CD8-positive, alpha-beta memory T cell (primary cell): ENCODE data around the gene GPR108. TPM values are rescaled to one million over a fixed set of nuclear protein-coding genes. Genes with fewer than 3 reads are reported as not detected.
A peak's percentile ranks its signal among the peaks of the same experiment; 100 is the strongest.
"Not testable (repeated sequence)": the region's sequence is repeated elsewhere in the genome, so short reads cannot be mapped to it uniquely, and the experiment has no call there.

Experiments
- CTCF ChIA-PET: fragments of 350-600 bp; sonication (Branson Sonifier 250); formaldehyde crosslinking; loops from one replicate; lab custom pipeline; 2021; ENCODE audit warnings: antibody characterized with exemption; lab: Charles Lee
- POLR2A ChIA-PET: fragments of 350-600 bp; sonication (Branson Sonifier 250); formaldehyde crosslinking; loops from one replicate; lab custom pipeline; 2021; ENCODE audit warnings: antibody characterized with exemption; lab: Charles Lee
- DNase-seq, 5 donors: peaks; one replicate each; pipeline versions ENCODE4 v3.0.0 to v3.0.0-alpha.2; 2020 to 2022; ENCODE audit warnings: mixed read lengths in 1 of 5
- H3K27ac ChIP-seq: one replicate; pipeline ENCODE4 v1.7.0; 2013; ENCODE audit warnings: low read depth, mild to moderate bottlenecking, low read length, moderate library complexity
- H3K27me3 ChIP-seq: 2 replicates; pipeline ENCODE4 v1.7.0; 2013; ENCODE audit warnings: low read length, mild to moderate bottlenecking; ENCODE audit not compliant: insufficient read depth, poor library complexity, severe bottlenecking
- H3K36me3 ChIP-seq: 2 replicates; pipeline ENCODE4 v1.7.0; 2013; ENCODE audit warnings: mild to moderate bottlenecking, low read length, moderate library complexity; ENCODE audit not compliant: insufficient read depth
- H3K4me1 ChIP-seq: 2 replicates; pipeline ENCODE4 v1.7.0; 2013; ENCODE audit warnings: mild to moderate bottlenecking, low read length, moderate library complexity; ENCODE audit not compliant: insufficient read depth
- H3K4me3 ChIP-seq: 2 replicates; pipeline ENCODE4 v1.7.0; 2013; ENCODE audit warnings: mild to moderate bottlenecking, low read length
- H3K9me3 ChIP-seq: 2 replicates; pipeline ENCODE4 v1.7.0; 2013; ENCODE audit warnings: mild to moderate bottlenecking, low read length
- H3K27ac Mint-ChIP-seq, 8 donors: one replicate each; pipeline ENCODE4 v1.8.0; 2020 to 2021; ENCODE audit warnings: mixed read lengths in 8 of 8, mild to moderate bottlenecking in 6 of 8, inconsistent platforms in 3 of 8, moderate library complexity in 3 of 8
- H3K27me3 Mint-ChIP-seq, 2 donors: one replicate each; pipeline ENCODE4 v1.8.0; 2020 to 2021; ENCODE audit warnings: mixed read lengths in 2 of 2, mild to moderate bottlenecking in 1 of 2, moderate library complexity in 1 of 2
- H3K36me3 Mint-ChIP-seq, 3 donors: one replicate each; pipeline ENCODE4 v1.8.0; 2020 to 2021; ENCODE audit warnings: mixed read lengths in 3 of 3, inconsistent platforms in 1 of 3, mild to moderate bottlenecking in 1 of 3
- H3K4me1 Mint-ChIP-seq, 3 donors: one replicate each; pipeline ENCODE4 v1.8.0; 2020 to 2021; ENCODE audit warnings: mixed read lengths in 3 of 3, inconsistent platforms in 1 of 3, mild to moderate bottlenecking in 1 of 3
- H3K4me3 Mint-ChIP-seq, 7 donors: one replicate each; pipeline ENCODE4 v1.8.0; 2020 to 2021; ENCODE audit warnings: mixed read lengths in 7 of 7, mild to moderate bottlenecking in 6 of 7, moderate library complexity in 4 of 7, inconsistent platforms in 2 of 7
- H3K9me3 Mint-ChIP-seq, 5 donors: one replicate each; pipeline ENCODE4 v1.8.0; 2020 to 2022; ENCODE audit warnings: mixed read lengths in 5 of 5, mild to moderate bottlenecking in 3 of 5, moderate library complexity in 2 of 5, inconsistent platforms in 1 of 5
- polyA plus RNA-seq: library from polyadenylated mRNA; unstranded; fragments of 300-500 nt; fragmentation: Illumina TruSeq; gene quantifications from one replicate; pipeline ENCODE4 v1.2.3, GENCODE V29; 2021
- total RNA-seq, 2 experiments: library from RNA; stranded (reverse); gene quantifications; one replicate each; pipeline ENCODE4 v1.2.3, GENCODE V29; 2021

The GPR108 gene
- total and polyA plus RNA-seq, 3 experiments from 2014 or later: 72.0 to 108 (median 74.0) TPM

DNA sequence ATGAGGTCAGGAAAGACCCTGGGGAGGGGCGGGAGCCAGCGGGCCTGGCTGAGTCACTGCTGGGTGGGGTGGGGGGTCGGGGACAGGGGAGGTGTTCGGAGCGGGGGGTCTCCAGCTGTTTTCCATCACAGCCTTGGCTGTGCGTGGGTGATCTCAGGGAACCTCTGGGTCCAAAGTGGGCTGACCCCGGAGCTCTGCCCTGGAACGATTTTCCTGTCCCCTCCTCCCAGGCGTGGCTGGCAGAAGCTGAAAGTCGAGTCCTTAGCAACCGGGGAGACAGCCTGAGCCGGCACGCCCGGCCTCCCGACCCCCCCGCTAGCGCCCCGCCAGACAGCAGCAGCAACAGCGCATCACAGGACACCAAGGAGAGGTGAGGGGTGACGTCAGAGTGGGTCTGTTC, 12.7 kb upstream of the GPR108 start:
- Histone ChIP-seq H3K27ac (no peak overlapping the region), H3K4me3 (no peak overlapping the region), H3K36me3 (peaks cover 23% of the 10 kb centered on the region), H3K9me3 (no peaks in the 10 kb centered on the region), H3K4me1 (no peaks in the 10 kb centered on the region), H3K27me3 (no peaks in the 10 kb centered on the region)
- DNase-seq: no peak
- peak overlapping the region in 1 of 8 donors; percentile 36 for H3K27ac Mint-ChIP-seq
- H3K27me3 Mint-ChIP-seq: no peaks in the 10 kb centered on the region
- CTCF ChIA-PET: no interaction called here
- H3K4me1 Mint-ChIP-seq: peaks cover 5 to 9% (median 7%) of the 10 kb centered on the region in 3 donors
- no peak overlapping the region for H3K4me3 Mint-ChIP-seq
- H3K36me3 Mint-ChIP-seq: peaks cover 0 to 77% (median 19%) of the 10 kb centered on the region in 3 donors
- H3K9me3 Mint-ChIP-seq: no peaks in the 10 kb centered on the region
- POLR2A ChIA-PET: no interaction called here

- H3K27ac ChIP-seq, H3K27me3 ChIP-seq, H3K9me3 ChIP-seq, H3K27me3 Mint-ChIP-seq, H3K27ac Mint-ChIP-seq, H3K9me3 Mint-ChIP-seq, POLR2A ChIA-PET, H3K4me3 ChIP-seq, H3K4me1 Mint-ChIP-seq, DNase-seq, H3K4me1 ChIP-seq: not testable (repeated sequence)
- H3K4me3 Mint-ChIP-seq: peak overlapping the region in 1 of 7 donors; percentile 40
- peaks cover 0 to 70% (median 14%) of the 10 kb centered on the region in 3 donors for H3K36me3 Mint-ChIP-seq
- CTCF ChIA-PET: interaction anchor here (1.2 kb wide), 1 partner anchor 11 kb away, joined by 3 read pairs; the partner anchor contains the start of gene GPR108
- H3K36me3 ChIP-seq: peaks cover 14% of the 10 kb centered on the region
Observed at GRCh38 chr19:6748543-6748942, 11.2 kb upstream of the GPR108 start.

DNA sequence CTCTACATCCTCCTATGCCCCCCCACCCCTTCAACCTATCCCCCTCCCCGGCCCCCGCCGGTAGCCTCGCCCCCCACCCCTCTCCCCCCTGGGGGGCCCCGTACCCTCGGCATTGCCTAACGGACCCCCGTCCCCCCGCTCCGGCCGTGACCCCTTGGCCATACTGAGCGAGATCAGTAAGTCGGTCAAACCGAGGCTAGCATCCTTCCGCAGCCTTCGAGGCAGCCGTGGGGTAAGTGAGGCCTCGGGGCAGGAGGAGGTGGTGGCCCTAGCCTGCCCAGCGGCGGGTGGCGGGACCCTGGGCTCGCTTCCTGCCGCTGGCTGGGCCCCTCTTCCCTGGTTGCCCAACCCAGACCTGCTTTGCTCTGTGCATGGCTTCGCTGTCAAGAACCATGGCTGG, 8.6 kb upstream of the GPR108 start:
- H3K36me3 ChIP-seq: peaks cover 5% of the 10 kb centered on the region
- peak overlapping the region in 1 of 7 donors; percentile 65 for H3K4me3 Mint-ChIP-seq
- no peak overlapping the region for H3K27ac ChIP-seq
- no peaks in the 10 kb centered on the region for H3K9me3 ChIP-seq
- H3K36me3 Mint-ChIP-seq: peaks cover 0 to 48% (median 12%) of the 10 kb centered on the region in 3 donors
- H3K4me3 ChIP-seq: no peak overlapping the region
- H3K9me3 Mint-ChIP-seq: no peaks in the 10 kb centered on the region
- no peaks in the 10 kb centered on the region for H3K27me3 Mint-ChIP-seq
- H3K4me1 Mint-ChIP-seq: peaks cover 2 to 7% (median 5%) of the 10 kb centered on the region in 3 donors
- ChIA-PET CTCF (no interaction called here), POLR2A (no interaction called here)
- peaks cover 6% of the 10 kb centered on the region for H3K4me1 ChIP-seq
- H3K27me3 ChIP-seq: no peaks in the 10 kb centered on the region
- H3K27ac Mint-ChIP-seq: no peak overlapping the region
- DNase-seq: no peak

DNA sequence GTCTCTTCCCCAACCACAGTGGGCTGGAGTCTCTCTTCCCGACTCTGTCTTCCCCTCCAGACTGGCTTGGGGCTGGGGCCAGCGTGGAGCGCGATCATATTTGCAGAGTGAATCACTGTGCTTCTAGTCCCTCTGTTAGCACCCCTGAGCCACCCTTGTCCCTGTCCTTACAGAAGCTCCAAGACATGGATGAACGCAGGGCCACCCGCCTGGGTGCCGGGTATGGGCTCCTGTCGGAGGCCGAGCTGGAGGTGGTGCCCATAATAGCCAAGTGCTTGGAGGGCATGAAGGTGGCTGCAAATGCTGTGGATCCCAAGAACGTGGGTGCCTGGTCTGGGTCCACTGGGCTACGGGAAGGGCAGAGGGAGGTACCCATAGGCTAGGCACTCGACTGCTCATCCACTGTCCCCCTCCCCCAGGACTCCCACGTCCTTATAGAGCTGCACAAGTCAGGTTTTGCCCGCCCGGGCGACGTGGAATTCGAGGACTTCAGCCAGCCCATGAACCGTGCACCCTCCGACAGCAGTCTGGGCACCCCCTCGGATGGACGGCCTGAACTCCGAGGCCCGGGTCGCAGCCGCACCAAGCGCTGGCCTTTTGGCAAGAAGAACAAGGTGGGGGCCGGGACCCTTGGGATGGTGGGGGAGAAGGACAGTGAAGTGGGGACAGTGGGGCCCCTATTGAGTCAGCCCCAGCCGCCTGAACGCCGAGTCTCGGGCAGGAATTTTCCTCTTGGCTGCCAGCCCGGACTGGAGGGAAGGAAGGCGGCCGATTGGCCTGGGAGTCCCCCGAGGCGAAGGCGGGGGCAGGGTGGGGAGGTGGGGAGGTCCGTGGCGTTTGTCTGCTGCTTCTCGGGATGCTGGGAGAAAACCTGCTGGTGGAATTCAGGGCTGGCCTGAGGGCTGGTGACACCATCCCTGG, 7.3 kb upstream of the GPR108 start:
- DNase-seq: no peak
- no peak overlapping the region for H3K27ac ChIP-seq
- Mint-ChIP-seq H3K36me3 (peaks cover 0 to 41% (median 10%) of the 10 kb centered on the region in 3 donors), H3K9me3 (no peaks in the 10 kb centered on the region), H3K27me3 (no peaks in the 10 kb centered on the region), H3K4me3 (peak overlapping the region in 1 of 7 donors; percentile 84), H3K4me1 (peaks cover 4 to 17% (median 7%) of the 10 kb centered on the region in 3 donors), H3K27ac (peak overlapping the region in 1 of 8 donors; percentile 31)
- CTCF ChIA-PET: interaction anchor here (1.1 kb wide), 1 partner anchor 118 kb away, joined by 5 read pairs; no protein-coding TSS in a partner anchor
- POLR2A ChIA-PET: no interaction called here
- peaks cover 19% of the 10 kb centered on the region for H3K4me1 ChIP-seq
- H3K9me3 ChIP-seq: no peaks in the 10 kb centered on the region
- no peaks in the 10 kb centered on the region for H3K27me3 ChIP-seq
- peaks cover 5% of the 10 kb centered on the region for H3K36me3 ChIP-seq
- no peak overlapping the region for H3K4me3 ChIP-seq

DNA sequence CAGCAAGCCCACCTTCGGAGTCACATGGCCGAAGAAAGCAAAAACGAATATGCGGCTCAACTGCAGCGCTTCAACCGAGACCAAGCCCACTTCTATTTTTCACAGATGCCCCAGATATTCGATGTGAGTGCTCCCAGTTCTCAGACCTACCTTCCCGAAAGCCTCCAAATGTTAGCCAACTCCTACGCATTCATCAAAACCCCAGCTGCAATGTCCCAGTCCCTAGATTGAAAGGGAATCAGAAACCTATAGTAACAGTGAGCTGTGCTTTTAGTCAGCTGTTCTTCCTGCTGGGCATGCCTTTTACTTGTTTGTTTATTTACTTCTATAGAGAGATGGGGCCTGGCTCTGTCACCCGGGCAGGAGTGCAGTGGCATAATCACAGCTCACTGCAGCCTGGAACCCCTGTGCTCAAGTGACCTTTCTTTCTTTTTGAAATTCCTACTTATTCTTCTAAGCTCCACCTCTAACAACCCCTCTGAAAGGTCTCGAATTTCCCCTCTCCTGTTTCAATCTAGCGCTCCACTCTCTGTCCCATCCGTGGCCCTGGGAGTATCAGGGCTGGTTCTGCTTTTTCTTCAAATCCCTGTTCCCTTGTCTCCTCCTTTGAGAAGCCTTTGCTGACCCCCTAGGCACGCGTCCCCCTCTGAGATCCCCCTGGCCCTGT, 6.5 kb upstream of the GPR108 start:
- Mint-ChIP-seq H3K27ac (peak overlapping the region in 3 of 8 donors; percentile 31 to 76 (median 50)), H3K9me3 (no peaks in the 10 kb centered on the region), H3K4me3 (peak overlapping the region in 1 of 7 donors; percentile 84), H3K27me3 (no peaks in the 10 kb centered on the region), H3K4me1 (peaks cover 9 to 23% (median 13%) of the 10 kb centered on the region in 3 donors), H3K36me3 (peaks cover 0 to 36% (median 7%) of the 10 kb centered on the region in 3 donors)
- no peak overlapping the region for H3K27ac ChIP-seq
- no peaks in the 10 kb centered on the region for H3K9me3 ChIP-seq
- CTCF ChIA-PET: interaction anchor here (1.1 kb wide), 1 partner anchor 118 kb away, joined by 5 read pairs; no protein-coding TSS in a partner anchor
- no peak overlapping the region for H3K4me3 ChIP-seq
- peaks cover 24% of the 10 kb centered on the region for H3K4me1 ChIP-seq
- no peak for DNase-seq
- no peaks in the 10 kb centered on the region for H3K27me3 ChIP-seq
- POLR2A ChIA-PET: no interaction called here
- H3K36me3 ChIP-seq: peaks cover 5% of the 10 kb centered on the region

DNA sequence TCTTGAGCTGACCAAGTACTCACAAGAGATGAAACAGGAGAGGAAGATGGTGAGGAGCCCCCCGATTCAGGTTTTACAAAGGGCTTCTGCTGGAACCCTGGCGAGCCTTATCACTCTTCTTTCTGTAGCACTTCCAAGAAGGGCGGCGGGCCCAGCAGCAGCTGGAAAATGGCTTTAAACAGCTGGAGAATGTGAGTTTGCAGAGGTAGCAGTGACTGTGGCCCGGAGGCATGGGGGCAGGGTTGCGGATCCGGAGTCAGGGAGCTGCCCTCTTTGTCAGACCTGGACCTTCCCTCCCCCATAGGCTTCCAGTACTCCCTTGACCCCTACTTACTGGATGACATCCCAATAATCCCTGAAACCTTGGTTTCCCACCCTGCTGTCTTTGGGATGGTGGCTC, 5.7 kb upstream of the GPR108 start:
- Mint-ChIP-seq H3K27ac (peak overlapping the region in 2 of 8 donors; percentile 50 to 77), H3K27me3 (no peaks in the 10 kb centered on the region), H3K4me3 (no peak overlapping the region), H3K9me3 (no peaks in the 10 kb centered on the region), H3K4me1 (peaks cover 17 to 31% (median 21%) of the 10 kb centered on the region in 3 donors), H3K36me3 (peaks cover 0 to 28% (median 5%) of the 10 kb centered on the region in 3 donors)
- CTCF ChIA-PET: interaction anchor here (1.1 kb wide), 1 partner anchor 119 kb away, joined by 5 read pairs; no protein-coding TSS in a partner anchor
- no peaks in the 10 kb centered on the region for H3K36me3 ChIP-seq
- H3K27me3 ChIP-seq: no peaks in the 10 kb centered on the region
- H3K9me3 ChIP-seq: no peaks in the 10 kb centered on the region
- POLR2A ChIA-PET: no interaction called here
- DNase-seq: no peak
- peaks cover 32% of the 10 kb centered on the region for H3K4me1 ChIP-seq
- no peak overlapping the region for H3K27ac ChIP-seq
- no peak overlapping the region for H3K4me3 ChIP-seq

GRCh38 chr19:6740589-6741343, 3.4 kb upstream of the GPR108 start:
- no peaks in the 10 kb centered on the region for H3K27me3 ChIP-seq
- peak in 2 of 5 donors; percentile 30 to 61 for DNase-seq
- CTCF ChIA-PET: interaction anchor here (2.2 kb wide), 1 partner anchor 123 kb away, joined by 6 read pairs; no protein-coding TSS in a partner anchor
- Mint-ChIP-seq H3K4me1 (peaks cover 32 to 49% (median 34%) of the 10 kb centered on the region in 3 donors), H3K9me3 (no peaks in the 10 kb centered on the region), H3K4me3 (peak overlapping the region; percentile 43 to 81 (median 76)), H3K27ac (peak overlapping the region in 6 of 8 donors; percentile 6 to 82 (median 65)), H3K27me3 (no peaks in the 10 kb centered on the region), H3K36me3 (peaks cover 0 to 22% (median 2%) of the 10 kb centered on the region in 3 donors)
- peaks cover 41% of the 10 kb centered on the region for H3K4me1 ChIP-seq
- POLR2A ChIA-PET: no interaction called here
- peak overlapping the region; percentile 69 for H3K27ac ChIP-seq
- no peaks in the 10 kb centered on the region for H3K9me3 ChIP-seq
- no peaks in the 10 kb centered on the region for H3K36me3 ChIP-seq
- peak overlapping the region; percentile 68 for H3K4me3 ChIP-seq
